ENCODE data around the gene GNPAT.

GNPAT gene

GRCh38 chr1:231235526-231236207 is 5.3 kb upstream of the GNPAT start:
- Histone ChIP-seq H3K4me3 (ENCODE audit: low read length) (no peak overlapping the region), H3K27me3 (ENCODE audit: low read depth, low read length) (no peaks in the 10 kb centered on the region), H3K9ac (ENCODE audit: low read length) (no peak overlapping the region), H3K79me2 (ENCODE audit: low read length) (peaks cover 22% of the 10 kb centered on the region), H4K20me1 (ENCODE audit: insufficient read depth, low read length) (no peaks in the 10 kb centered on the region), H3K9me3 (ENCODE audit: insufficient read depth, low read length) (no peaks in the 10 kb centered on the region), H3K4me1 (ENCODE audit: low read length) (peaks cover 8% of the 10 kb centered on the region), H3K36me3 (replicated peaks; ENCODE audit: low read depth, low read length) (peaks cover 46% of the 10 kb centered on the region), H3K27ac (ENCODE audit: low read length) (no peak overlapping the region), H3K4me2 (ENCODE audit: low read length) (no peak overlapping the region), H2AFZ (ENCODE audit: low read depth, low read length) (no peak overlapping the region)
- TF ChIP-seq CTCF (IDR thresholded peaks at IDR 0.05; ENCODE audit: low read depth, low read length) (no peak), EZH2phosphoT487 (IDR thresholded peaks at IDR 0.05; ENCODE audit: low read depth) (no peak)

GRCh38 chr1:231236208-231236591 is 4.8 kb upstream of the GNPAT start:
- Histone ChIP-seq H3K27me3 (ENCODE audit: low read depth, low read length) (no peaks in the 10 kb centered on the region), H3K36me3 (replicated peaks; ENCODE audit: low read depth, low read length) (peaks cover 41% of the 10 kb centered on the region), H3K4me1 (ENCODE audit: low read length) (peaks cover 8% of the 10 kb centered on the region), H2AFZ (ENCODE audit: low read depth, low read length) (no peak overlapping the region), H4K20me1 (ENCODE audit: insufficient read depth, low read length) (no peaks in the 10 kb centered on the region), H3K4me2 (ENCODE audit: low read length) (no peak overlapping the region), H3K4me3 (ENCODE audit: low read length) (no peak overlapping the region), H3K79me2 (ENCODE audit: low read length) (peaks cover 23% of the 10 kb centered on the region), H3K9ac (ENCODE audit: low read length) (no peak overlapping the region), H3K9me3 (ENCODE audit: insufficient read depth, low read length) (no peaks in the 10 kb centered on the region), H3K27ac (ENCODE audit: low read length) (no peak overlapping the region)
- no peak for TF ChIP-seq EZH2phosphoT487 (IDR thresholded peaks at IDR 0.05; ENCODE audit: low read depth)

- no peak for TF ChIP-seq CTCF (IDR thresholded peaks at IDR 0.05; ENCODE audit: low read depth, low read length)
- no peak for TF ChIP-seq EZH2phosphoT487 (IDR thresholded peaks at IDR 0.05; ENCODE audit: low read depth)
- Histone ChIP-seq H3K9me3 (ENCODE audit: insufficient read depth, low read length) (no peaks in the 10 kb centered on the region), H3K36me3 (replicated peaks; ENCODE audit: low read depth, low read length) (peaks cover 38% of the 10 kb centered on the region), H3K27me3 (ENCODE audit: low read depth, low read length) (no peaks in the 10 kb centered on the region), H3K4me1 (ENCODE audit: low read length) (peaks cover 9% of the 10 kb centered on the region), H2AFZ (ENCODE audit: low read depth, low read length) (no peak overlapping the region), H4K20me1 (ENCODE audit: insufficient read depth, low read length) (no peaks in the 10 kb centered on the region), H3K9ac (ENCODE audit: low read length) (no peak overlapping the region), H3K27ac (ENCODE audit: low read length) (no peak overlapping the region), H3K4me2 (ENCODE audit: low read length) (no peak overlapping the region), H3K4me3 (ENCODE audit: low read length) (no peak overlapping the region), H3K79me2 (ENCODE audit: low read length) (peaks cover 31% of the 10 kb centered on the region)
Observed at GRCh38 chr1:231236938-231237337, 4.1 kb upstream of the GNPAT start.

- Histone ChIP-seq H3K79me2 (ENCODE audit: low read length) (peaks cover 41% of the 10 kb centered on the region), H3K36me3 (replicated peaks; ENCODE audit: low read depth, low read length) (peaks cover 33% of the 10 kb centered on the region), H3K4me3 (ENCODE audit: low read length) (no peak overlapping the region), H4K20me1 (ENCODE audit: insufficient read depth, low read length) (no peaks in the 10 kb centered on the region), H3K27ac (ENCODE audit: low read length) (no peak overlapping the region), H3K4me1 (ENCODE audit: low read length) (peaks cover 20% of the 10 kb centered on the region), H3K4me2 (ENCODE audit: low read length) (no peak overlapping the region), H3K9me3 (ENCODE audit: insufficient read depth, low read length) (no peaks in the 10 kb centered on the region), H3K9ac (ENCODE audit: low read length) (no peak overlapping the region), H3K27me3 (ENCODE audit: low read depth, low read length) (no peaks in the 10 kb centered on the region), H2AFZ (ENCODE audit: low read depth, low read length) (no peak overlapping the region)
- no peak for TF ChIP-seq CTCF (IDR thresholded peaks at IDR 0.05; ENCODE audit: low read depth, low read length)
- TF ChIP-seq EZH2phosphoT487 (IDR thresholded peaks at IDR 0.05; ENCODE audit: low read depth): no peak
Observed at GRCh38 chr1:231238298-231238697, 2.7 kb upstream of the GNPAT start.

Measured in OCI-LY3 (cell line).